Lower leg skin (tissue), 4 donors: ENCODE results near the gene ATP5MK. TPM values are rescaled to one million over a fixed set of nuclear protein-coding genes. Genes with fewer than 3 reads are reported as not detected.
A peak's percentile ranks its signal among the peaks of the same experiment; 100 is the strongest.

Experiments
- DNase-seq, 2 donors: peaks; one replicate each; pipeline ENCODE4 v3.0.0-alpha.2; 2019; ENCODE audit warnings: low spot score in 2 of 2
- H3K4me3 ChIP-seq: fragments of 200-600 bp; sonication (generic); 2 replicates; pipeline ENCODE4 v1.5.1; 2017; ENCODE audit warnings: mild to moderate bottlenecking, low read depth; ENCODE audit not compliant: poor library complexity, severe bottlenecking
- POLR2A ChIP-seq, 2 donors: fragments of 450-650 bp; IDR thresholded peaks; one replicate each; pipeline ENCODE4 v1.6.1; 2016 to 2017; ENCODE audit warnings: antibody characterized with exemption in 2 of 2, mild to moderate bottlenecking in 1 of 2, moderate library complexity in 1 of 2
- WGBS, 2 donors: methylation state at CpG; one replicate each; pipeline ENCODE4 v1.1.5; 2018; 5-methylcytosine and 5-hydroxymethylcytosine counted together
- intact Hi-C: fragments of 100-400 bp; cut with DNase I; formaldehyde crosslinking; loops from one replicate; pipeline ENCODE4 v1.15.0; 2023; ENCODE audit warnings: low total_unique reads
- microRNA counts, 2 donors: library from miRNA; unstranded; fragments of <30 nt; microRNA quantifications; one replicate each; lab custom pipeline; 2016
- microRNA-seq, 2 donors: library from miRNA; unstranded; fragments of <30 nt; microRNA quantifications; one replicate each; pipeline ENCODE4, GENCODE V29; 2016; ENCODE audit warnings: borderline replicate concordance in 2 of 2, borderline number of aligned reads in 1 of 2
- total RNA-seq, 4 donors: library from RNA; depleted of rRNA; stranded (reverse); fragments of >200 nt; gene quantifications; one replicate each; pipeline ENCODE4 v1.1.0, GENCODE V29; 2016
- TF ChIP-seq, protein P1 (sequence below), 3 donors: fragments of 450-650 bp; IDR thresholded peaks; one replicate each; pipeline ENCODE4 v1.5.1; 2016; ENCODE audit warnings: antibody characterized with exemption in 3 of 3, mild to moderate bottlenecking in 3 of 3, moderate library complexity in 2 of 3

Gene ATP5MK
- total RNA-seq, 4 donors from 2014 or later: 56.0 to 222 (median 152) TPM

- H3K4me3 ChIP-seq: peak within 1 kb of the TSS; percentile 94
- 1% methylated on average over 66 to 81 of the region's 82 CpGs for WGBS, 2 donors
- peak; percentile 36 to 93 for DNase-seq
- intact Hi-C loops: no loop called here
- TF ChIP-seq, protein P1, sequence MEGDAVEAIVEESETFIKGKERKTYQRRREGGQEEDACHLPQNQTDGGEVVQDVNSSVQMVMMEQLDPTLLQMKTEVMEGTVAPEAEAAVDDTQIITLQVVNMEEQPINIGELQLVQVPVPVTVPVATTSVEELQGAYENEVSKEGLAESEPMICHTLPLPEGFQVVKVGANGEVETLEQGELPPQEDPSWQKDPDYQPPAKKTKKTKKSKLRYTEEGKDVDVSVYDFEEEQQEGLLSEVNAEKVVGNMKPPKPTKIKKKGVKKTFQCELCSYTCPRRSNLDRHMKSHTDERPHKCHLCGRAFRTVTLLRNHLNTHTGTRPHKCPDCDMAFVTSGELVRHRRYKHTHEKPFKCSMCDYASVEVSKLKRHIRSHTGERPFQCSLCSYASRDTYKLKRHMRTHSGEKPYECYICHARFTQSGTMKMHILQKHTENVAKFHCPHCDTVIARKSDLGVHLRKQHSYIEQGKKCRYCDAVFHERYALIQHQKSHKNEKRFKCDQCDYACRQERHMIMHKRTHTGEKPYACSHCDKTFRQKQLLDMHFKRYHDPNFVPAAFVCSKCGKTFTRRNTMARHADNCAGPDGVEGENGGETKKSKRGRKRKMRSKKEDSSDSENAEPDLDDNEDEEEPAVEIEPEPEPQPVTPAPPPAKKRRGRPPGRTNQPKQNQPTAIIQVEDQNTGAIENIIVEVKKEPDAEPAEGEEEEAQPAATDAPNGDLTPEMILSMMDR (IDR thresholded peaks at IDR 0.05): no peak
- TF ChIP-seq POLR2A (IDR thresholded peaks at IDR 0.05): no peak
These were observed 45.6 kb downstream of the ATP5MK start, which contains the start of gene PCGF6 for GRCh38 chr10:103350517-103351260. Gene PCGF6 (minus strand): TSS chr10:103351140. CDS start chr10:103351066, 74 bp downstream.

- WGBS, 2 donors: 47 to 50% methylated on average over 16 of the region's 16 CpGs
- intact Hi-C loops: no loop called here
- no peak for DNase-seq
- peak overlapping the region; percentile 94 for H3K4me3 ChIP-seq
- TF ChIP-seq, protein P1 (IDR thresholded peaks at IDR 0.05): no peak
- no peak for TF ChIP-seq POLR2A (IDR thresholded peaks at IDR 0.05)
These were observed 46.1 kb downstream of the ATP5MK start for GRCh38 chr10:103350175-103350516.

MicroRNAs within 50 kb of the gene (microRNA counts, 767-probe panel; counts per million panel counts)
- microRNA hsa-miR-1307-3p (lab: Ali Mortazavi, UCI): 0 to 358 counts per million in 2 donors

Small RNAs within 50 kb of the gene (microRNA-seq; reads per million reads assigned to microRNA genes)
- 234 to 292 reads per million in 2 donors for gene MIR1307

Other genes starting within 250 kb of the ATP5MK start
- gene NT5C2, start 203.2 kb downstream of the ATP5MK start, total RNA-seq: 10 to 100 TPM; 36.0 to 53.6 (median 40.8) TPM
- gene RPEL1, start 150.6 kb downstream of the ATP5MK start, total RNA-seq: not detected
- gene INA, start 119.3 kb downstream of the ATP5MK start, total RNA-seq: 1 to 10 TPM in 2 of 4 donors, under 1 TPM in 2; 0.30 to 2.5 (median 1.1) TPM
- 10 to 100 TPM in 1 of 4 donors, 1 to 10 TPM in 3; 5.4 to 10.9 (median 7.0) TPM for gene PCGF6, start 45.3 kb downstream of the ATP5MK start, total RNA-seq
- gene TAF5, start 28.5 kb downstream of the ATP5MK start, total RNA-seq: 1 to 10 TPM; 4.1 to 8.9 (median 6.1) TPM
- 10 to 100 TPM; 14.2 to 23.1 (median 20.5) TPM for gene PDCD11, start 151 bp upstream of the ATP5MK start, total RNA-seq
- gene CALHM2, start 55.9 kb upstream of the ATP5MK start, total RNA-seq: 10 to 100 TPM; 13.8 to 37.2 (median 15.4) TPM
- not detected for gene CALHM1, start 62.4 kb upstream of the ATP5MK start, total RNA-seq
- not detected for gene CALHM3, start 82.8 kb upstream of the ATP5MK start, total RNA-seq
- gene NEURL1, start 97.2 kb upstream of the ATP5MK start, total RNA-seq: under 1 TPM in 3 of 4 donors, not detected in 1; 0.13 to 0.23 (median 0.22) TPM